Heart left ventricle (tissue), 13 donors: Measurements from ENCODE around the gene TIMP1.

Experiments
- CTCF ChIP-seq, 12 donors: fragments of 200-600 bp; sonication (generic) in 4 of 12; IDR thresholded peaks; one replicate each; pipeline versions ENCODE4 v1.5.0 to v1.8.0; 2018 to 2022; ENCODE audit warnings: antibody characterized with exemption in 12 of 12, mild to moderate bottlenecking in 5 of 12
- POLR2A ChIP-seq, 2 donors: fragments of 450-650 bp; IDR thresholded peaks; one replicate each; pipeline ENCODE4 v1.6.1; 2017; ENCODE audit warnings: antibody characterized with exemption in 2 of 2, mild to moderate bottlenecking in 2 of 2, moderate library complexity in 2 of 2
- donor health status: ischemic (EF 13 %, LVEDD 7.1; RV severe dilation, severe dysfunction).
- donor health status: DM: no; HTN: yes; CAD: no.
- donor health status: DM: no; HTN: no; CAD: no.
- donor health status: ischemic (EF 25% LVEDD 6.9; RV normal size, moderate dysfunction).
- donor health status: ischemic (EF 25% LVEDD 5.7; RV mildly dilated, moderate dysfunction).
- donor health status: ischemic (EF 35%, LVEDD 5.7; RV mildly dilated, moderate dysfunction).
- donor health status: nonischemic (EF 11% LVEDD 7.7; RV severe dilation, severe dysfunction).
- donor health status: DM: yes; HTN: yes; CAD: no.
- donor health status: PGD.
- donor health status: ischemic (EF 29% LVEDD 5.4; RV normal size, mild dysfunction).
- donor health status: nonischemic (EF 23%, LVEDD 6.1; RV moderate dilation, normal function).

GRCh38 chrX:47607091-47607490, 24.9 kb downstream of the TIMP1 start:
- TF ChIP-seq CTCF (IDR thresholded peaks at IDR 0.05) = no peak
- no peak for TF ChIP-seq POLR2A (IDR thresholded peaks at IDR 0.05)
